NCI-H146 treated with DMSO at 0.1 percent for 48 hours (cell line): Measurements from ENCODE around the gene RAB35.
A peak's percentile ranks its signal among the peaks of the same experiment; 100 is the strongest.

ENCODE experiments used
- DNase-seq: peaks from one replicate; lab custom pipeline; 2025; ENCODE audit not compliant: unreplicated experiment; lab: John Stamatoyannopoulos, UW

Gene RAB35

GRCh38 chr12:120090206-120090605 lies 26.3 kb downstream of the RAB35 start:
- DNase-seq: no peak

GRCh38 chr12:120089796-120090195 lies 26.8 kb downstream of the RAB35 start:
- DNase-seq: no peak

- DNase-seq: no peak
Measured at GRCh38 chr12:120089105-120089504, 27.4 kb downstream of the RAB35 start.

GRCh38 chr12:120086801-120087621 lies 29.5 kb downstream of the RAB35 start:
- DNase-seq: peak; percentile 97

- no peak for DNase-seq
Measured at GRCh38 chr12:120085920-120086645, 30.5 kb downstream of the RAB35 start.

- DNase-seq: no peak
Measured at GRCh38 chr12:120081641-120082040, 34.9 kb downstream of the RAB35 start.

- no peak for DNase-seq
Measured at GRCh38 chr12:120079411-120080400, 36.8 kb downstream of the RAB35 start.

GRCh38 chr12:120078868-120079267 lies 37.7 kb downstream of the RAB35 start:
- DNase-seq: no peak

GRCh38 chr12:120077260-120077659 lies 39.3 kb downstream of the RAB35 start:
- no peak for DNase-seq

GRCh38 chr12:120076651-120077050 lies 39.9 kb downstream of the RAB35 start:
- no peak for DNase-seq

GRCh38 chr12:120075034-120075616 lies 41.4 kb downstream of the RAB35 start:
- no peak for DNase-seq

- no peak for DNase-seq
Measured at GRCh38 chr12:120072472-120073249, 43.9 kb downstream of the RAB35 start.

- no peak for DNase-seq
Measured at GRCh38 chr12:120071493-120072020, 45.0 kb downstream of the RAB35 start.

- no peak for DNase-seq
Measured at GRCh38 chr12:120069278-120069677, 47.3 kb downstream of the RAB35 start.

GRCh38 chr12:120067901-120068300 lies 48.7 kb downstream of the RAB35 start:
- DNase-seq: no peak

GRCh38 chr12:120067084-120067869 lies 49.3 kb downstream of the RAB35 start:
- DNase-seq: peak; percentile 13

- DNase-seq: no peak
Measured at GRCh38 chr12:120066341-120066740, 50.2 kb downstream of the RAB35 start.

GRCh38 chr12:120065472-120065871 lies 51.1 kb downstream of the RAB35 start:
- DNase-seq: no peak
